Measurements from ENCODE around the gene FGFR2.
A peak's percentile ranks its signal among the peaks of the same experiment; 100 is the strongest.

DNA sequence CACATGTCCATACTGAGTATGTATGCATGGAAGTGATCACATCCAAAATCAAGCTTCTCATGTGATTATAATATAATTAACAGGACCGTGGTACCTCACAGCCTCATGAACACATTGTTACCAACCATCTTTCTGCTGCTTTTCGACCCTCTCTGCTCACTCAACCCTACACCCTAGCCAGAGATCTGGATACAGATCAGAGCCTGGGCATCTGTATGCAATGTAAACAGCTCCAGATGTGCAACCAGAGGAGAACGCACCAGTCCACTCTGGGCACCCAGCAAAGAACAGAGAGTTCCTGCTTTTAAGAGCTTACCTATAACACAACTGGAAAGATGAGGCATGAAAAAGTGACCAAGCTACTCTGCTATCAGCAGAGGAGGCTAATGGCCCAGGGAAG is 145.1 kb downstream of the FGFR2 start:
- peak; percentile 81 for TF ChIP-seq GATA2 (IDR thresholded peaks at IDR 0.05; ENCODE audit: low read depth, low read length)
- TF ChIP-seq GATA3 (IDR thresholded peaks at IDR 0.05; ENCODE audit: low read depth, low read length), result no peak
